BJ (cell line): ENCODE data around the gene FAH. TPM values are rescaled to one million over a fixed set of nuclear protein-coding genes. Genes with fewer than 3 reads are reported as not detected.

Experiments
- CTCF ChIA-PET: fragments of 350-600 bp; formaldehyde crosslinking; extraction: SDS; loops from one replicate; lab custom pipeline; 2021; ENCODE audit warnings: antibody characterized with exemption, inconsistent platforms; lab: Yijun Ruan, JAX
- POLR2A ChIA-PET: fragments of 300-600 bp; sonication (Branson Sonifier 250); formaldehyde crosslinking; extraction: SDS; loops from one replicate; lab custom pipeline; 2021; ENCODE audit warnings: antibody characterized with exemption; lab: Charles Lee
- DNase-seq: peaks from one replicate; pipeline ENCODE4 v3.0.0-alpha.2; 2011; ENCODE audit warnings: low read depth
- H3K27me3 ChIP-seq: 2 replicates; pipeline ENCODE4 v1.6.0; 2011; ENCODE audit warnings: low read length; ENCODE audit not compliant: control insufficient read depth, insufficient read depth
- H3K36me3 ChIP-seq: 2 replicates; pipeline ENCODE4 v1.5.1; 2011; ENCODE audit warnings: low read length; ENCODE audit not compliant: control insufficient read depth, insufficient read depth
- H3K4me3 ChIP-seq: 2 replicates; pipeline ENCODE4 v1.5.1; 2011; ENCODE audit warnings: low read depth, mild to moderate bottlenecking, control low read depth, low read length
- CTCF ChIP-seq: IDR thresholded peaks from 2 replicates; pipeline ENCODE4 v1.5.1; 2011; ENCODE audit warnings: low read depth, mild to moderate bottlenecking, control low read depth, inconsistent platforms, low read length, moderate library complexity; ENCODE audit not compliant: insufficient read depth
- polyA plus RNA-seq: library from polyadenylated mRNA; depleted of rRNA; stranded (reverse); fragments of >200 nt; gene quantifications from 2 replicates; pipeline ENCODE4 v1.2.3, GENCODE V29; 2011

Gene FAH
- polyA plus RNA-seq, 1 experiment, result 72.3 TPM

GRCh38 chr15:80162059-80162554, 9.3 kb downstream of the FAH start:
- TF ChIP-seq CTCF, result no peak
- ChIA-PET CTCF (interaction anchor here (2.5 kb wide), 1 partner anchor 11 kb away, joined by 8 read pairs; no protein-coding TSS in a partner anchor), POLR2A (no interaction called here)
- DNase-seq, result no peak
- no peak overlapping the region for H3K4me3 ChIP-seq
- H3K36me3 ChIP-seq, result peaks cover 9% of the 10 kb centered on the region
- no peaks in the 10 kb centered on the region for H3K27me3 ChIP-seq

- ChIA-PET CTCF (interaction anchor here (2.5 kb wide), 1 partner anchor 10 kb away, joined by 8 read pairs; no protein-coding TSS in a partner anchor), POLR2A (no interaction called here)
- no peak for DNase-seq
- Histone ChIP-seq H3K4me3 (no peak overlapping the region), H3K36me3 (peaks cover 8% of the 10 kb centered on the region), H3K27me3 (no peaks in the 10 kb centered on the region)
- no peak for TF ChIP-seq CTCF
Measured at GRCh38 chr15:80163217-80163616, 10.4 kb downstream of the FAH start.

- no peak for TF ChIP-seq CTCF
- ChIA-PET CTCF (interaction anchor here (2.5 kb wide), 1 partner anchor 10 kb away, joined by 8 read pairs; no protein-coding TSS in a partner anchor), POLR2A (no interaction called here)
- no peaks in the 10 kb centered on the region for H3K27me3 ChIP-seq
- no peak overlapping the region for H3K4me3 ChIP-seq
- peaks cover 8% of the 10 kb centered on the region for H3K36me3 ChIP-seq
- DNase-seq, result no peak
Measured at GRCh38 chr15:80163897-80164296, 11.1 kb downstream of the FAH start.

- Histone ChIP-seq H3K36me3 (peaks cover 5% of the 10 kb centered on the region), H3K27me3 (no peaks in the 10 kb centered on the region), H3K4me3 (no peak overlapping the region)
- DNase-seq, result no peak
- POLR2A ChIA-PET, result no interaction called here
- TF ChIP-seq CTCF, result no peak
- CTCF ChIA-PET, result no interaction called here
Measured at GRCh38 chr15:80167936-80168335, 15.1 kb downstream of the FAH start.

- H3K27me3 ChIP-seq, result no peaks in the 10 kb centered on the region
- ChIA-PET POLR2A (no interaction called here), CTCF (no interaction called here)
- no peak for TF ChIP-seq CTCF
- no peak overlapping the region for H3K4me3 ChIP-seq
- no peak for DNase-seq
- H3K36me3 ChIP-seq, result peaks cover 5% of the 10 kb centered on the region; the same call in 1 of the 2 replicates
Measured at GRCh38 chr15:80168421-80168820, 15.6 kb downstream of the FAH start.
